ENCODE measurements around the gene SLC25A21.
"Not testable (repeated sequence)": the region's sequence is repeated elsewhere in the genome, so short reads cannot be mapped to it uniquely, and the experiment has no call there.

Gene SLC25A21

DNA sequence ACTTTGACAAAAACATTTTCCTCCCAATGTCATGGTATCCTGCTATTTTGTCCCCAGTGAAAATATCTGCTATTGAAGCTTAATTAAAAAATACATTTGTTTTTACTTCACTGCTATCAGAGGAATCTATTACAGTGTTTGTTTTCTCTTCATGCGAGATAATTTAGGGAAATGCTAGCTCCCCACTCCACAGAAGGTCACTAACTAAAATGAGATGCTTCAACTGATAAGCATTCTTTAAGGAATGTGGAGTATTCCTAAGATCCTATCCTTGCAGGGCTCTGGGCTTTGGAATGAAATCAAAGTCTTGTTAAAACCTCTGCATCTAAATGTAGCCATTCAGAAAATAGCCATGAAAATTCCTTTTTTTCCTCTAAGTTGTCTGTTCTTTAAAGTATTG, 471.3 kb downstream of the SLC25A21 start:
- H3K4me3 ChIP-seq (ENCODE audit: low read length) = no peak overlapping the region
- TF ChIP-seq, protein P1, sequence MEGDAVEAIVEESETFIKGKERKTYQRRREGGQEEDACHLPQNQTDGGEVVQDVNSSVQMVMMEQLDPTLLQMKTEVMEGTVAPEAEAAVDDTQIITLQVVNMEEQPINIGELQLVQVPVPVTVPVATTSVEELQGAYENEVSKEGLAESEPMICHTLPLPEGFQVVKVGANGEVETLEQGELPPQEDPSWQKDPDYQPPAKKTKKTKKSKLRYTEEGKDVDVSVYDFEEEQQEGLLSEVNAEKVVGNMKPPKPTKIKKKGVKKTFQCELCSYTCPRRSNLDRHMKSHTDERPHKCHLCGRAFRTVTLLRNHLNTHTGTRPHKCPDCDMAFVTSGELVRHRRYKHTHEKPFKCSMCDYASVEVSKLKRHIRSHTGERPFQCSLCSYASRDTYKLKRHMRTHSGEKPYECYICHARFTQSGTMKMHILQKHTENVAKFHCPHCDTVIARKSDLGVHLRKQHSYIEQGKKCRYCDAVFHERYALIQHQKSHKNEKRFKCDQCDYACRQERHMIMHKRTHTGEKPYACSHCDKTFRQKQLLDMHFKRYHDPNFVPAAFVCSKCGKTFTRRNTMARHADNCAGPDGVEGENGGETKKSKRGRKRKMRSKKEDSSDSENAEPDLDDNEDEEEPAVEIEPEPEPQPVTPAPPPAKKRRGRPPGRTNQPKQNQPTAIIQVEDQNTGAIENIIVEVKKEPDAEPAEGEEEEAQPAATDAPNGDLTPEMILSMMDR (IDR thresholded peaks at IDR 0.05; ENCODE audit: insufficient read depth, low read depth, low read length, missing control alignments) = no peak
- no peak for DNase-seq (ENCODE audit: low read depth)

DNA sequence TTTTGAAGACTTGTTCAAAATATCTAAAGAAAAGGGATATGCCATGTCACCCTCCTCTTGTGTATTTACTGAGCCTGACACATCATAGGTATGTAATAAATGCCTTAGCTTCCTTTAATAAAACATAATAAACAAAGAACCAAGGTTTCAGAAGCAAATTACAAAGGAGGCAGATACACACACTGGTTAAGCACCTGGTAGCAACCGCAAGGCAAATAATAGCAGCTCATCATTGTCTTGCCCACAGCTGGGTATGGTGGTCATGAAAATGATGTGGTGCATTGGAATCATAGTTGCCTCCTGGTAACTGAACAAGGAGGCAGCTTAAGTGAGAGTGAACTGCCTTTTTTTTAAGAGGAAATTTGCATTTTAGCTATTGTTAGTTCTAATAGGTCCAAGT, 471.8 kb downstream of the SLC25A21 start:
- TF ChIP-seq, protein P1 (IDR thresholded peaks at IDR 0.05; ENCODE audit: insufficient read depth, low read depth, low read length, missing control alignments) = no peak
- DNase-seq (ENCODE audit: low read depth) = no peak
- no peak overlapping the region for H3K4me3 ChIP-seq (ENCODE audit: low read length)

DNA sequence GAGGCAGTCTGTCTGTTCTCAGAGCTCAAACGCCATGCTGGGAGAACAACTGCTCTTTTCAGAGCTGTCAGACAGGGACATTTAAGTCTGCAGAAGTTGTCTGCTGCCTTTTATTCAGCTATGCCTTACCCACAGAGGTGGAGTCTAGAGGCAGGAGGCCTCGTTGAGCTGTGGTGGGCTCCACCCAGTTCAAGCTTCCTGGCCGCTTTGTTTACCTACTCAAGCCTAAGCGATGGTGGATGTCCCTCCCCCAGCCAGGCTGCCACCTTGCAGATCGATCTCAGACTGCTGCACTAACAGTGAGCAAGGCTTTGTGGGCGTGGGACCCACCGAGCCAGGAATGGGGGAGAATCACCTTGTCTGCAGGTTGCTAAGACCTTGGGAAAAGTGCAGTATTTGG, 473.0 kb downstream of the SLC25A21 start:
- not testable (repeated sequence) for DNase-seq (ENCODE audit: low read depth); H3K4me3 ChIP-seq (ENCODE audit: low read length)

DNA sequence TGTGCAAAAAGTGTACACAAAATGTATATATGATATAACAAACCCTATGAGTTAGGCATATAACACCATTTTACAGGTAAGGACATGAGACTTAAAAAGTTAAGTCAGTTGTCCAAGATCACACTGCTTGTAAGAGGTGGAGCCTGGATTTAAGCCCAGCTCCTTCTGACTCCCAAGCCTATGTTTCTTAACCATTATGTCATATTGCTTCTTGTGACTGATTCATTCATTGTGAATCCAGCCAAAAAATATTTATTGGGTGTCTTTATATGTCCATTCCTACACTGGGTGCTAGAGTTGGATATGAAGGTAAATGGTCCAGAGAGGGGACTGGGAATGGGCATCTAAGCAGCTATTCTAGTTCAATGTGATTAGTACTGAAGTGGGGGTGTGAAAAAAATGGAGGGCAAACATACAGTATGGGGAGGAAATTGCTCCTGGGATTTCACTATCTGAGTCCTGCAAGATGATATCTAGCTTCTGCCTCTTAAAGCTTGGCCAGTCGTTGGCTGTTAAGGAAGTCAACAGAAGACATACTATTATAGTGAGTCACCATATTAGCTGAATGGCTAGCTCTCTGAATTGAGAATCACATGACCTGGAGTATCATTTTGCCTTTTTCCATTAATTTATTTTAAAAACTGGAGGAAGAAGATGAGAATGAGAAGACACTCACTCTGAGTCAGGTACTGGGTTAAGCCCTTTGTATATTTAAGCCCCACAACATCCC, 481.9 kb downstream of the SLC25A21 start:
- TF ChIP-seq, protein P1 (IDR thresholded peaks at IDR 0.05; ENCODE audit: insufficient read depth, low read depth, low read length, missing control alignments) = no peak
- peak; percentile 80 for DNase-seq (ENCODE audit: low read depth)
- H3K4me3 ChIP-seq (ENCODE audit: low read length) = no peak overlapping the region

DNA sequence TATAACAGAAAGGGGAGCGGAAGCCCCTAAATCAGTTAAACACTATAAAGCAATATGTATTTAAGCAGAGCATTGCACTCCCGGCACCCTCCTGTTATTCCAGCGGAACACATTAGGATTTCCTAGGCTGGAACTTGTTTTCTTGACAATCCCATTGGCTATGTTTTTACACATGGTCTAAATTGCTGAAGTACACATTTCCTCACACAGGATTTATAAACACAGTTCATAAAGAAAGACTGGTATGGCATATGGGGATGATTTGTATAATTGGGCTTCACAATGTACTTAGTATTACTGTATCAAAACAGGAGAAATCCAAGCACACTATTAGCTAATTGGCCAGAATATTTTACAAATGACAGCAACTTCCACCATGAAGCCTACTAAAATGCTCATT, 487.5 kb downstream of the SLC25A21 start:
- TF ChIP-seq, protein P1 (IDR thresholded peaks at IDR 0.05; ENCODE audit: insufficient read depth, low read depth, low read length, missing control alignments) = no peak
- DNase-seq (ENCODE audit: low read depth) = no peak
- no peak overlapping the region for H3K4me3 ChIP-seq (ENCODE audit: low read length)

DNA sequence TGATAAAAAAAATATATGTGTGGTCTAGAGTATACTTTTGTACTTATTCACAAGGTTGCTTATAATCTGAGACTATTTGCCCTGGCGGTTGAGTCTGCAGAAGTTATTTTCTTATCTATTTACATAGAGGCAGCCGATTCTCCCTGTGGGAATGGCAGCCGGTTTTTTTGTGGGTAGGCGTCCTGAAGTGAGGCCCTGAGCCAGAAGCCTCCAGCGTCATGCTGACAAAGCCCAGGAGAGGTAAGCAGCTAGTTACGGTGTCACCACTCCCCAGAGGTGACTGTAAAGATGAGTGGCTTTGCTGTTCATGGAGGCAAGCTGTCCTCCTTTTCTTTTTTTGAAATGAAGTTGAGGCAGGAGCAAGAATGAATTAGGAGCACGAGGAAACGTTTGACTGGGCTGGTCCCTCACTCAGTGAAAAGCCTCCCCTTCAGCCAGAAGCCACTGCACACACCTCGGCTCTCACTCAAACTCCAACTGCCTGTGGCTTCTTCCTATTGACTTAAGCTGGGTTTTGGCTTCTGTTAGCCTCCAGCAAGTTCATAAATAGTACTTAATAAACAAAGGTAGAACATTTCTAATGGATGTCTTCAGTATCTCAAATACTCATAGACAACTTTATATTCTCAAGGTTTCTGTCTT, 489.2 kb downstream of the SLC25A21 start:
- DNase-seq (ENCODE audit: low read depth) = peak; percentile 57
- H3K4me3 ChIP-seq (ENCODE audit: low read length) = no peak overlapping the region
- TF ChIP-seq, protein P1 (IDR thresholded peaks at IDR 0.05; ENCODE audit: insufficient read depth, low read depth, low read length, missing control alignments) = no peak

DNA sequence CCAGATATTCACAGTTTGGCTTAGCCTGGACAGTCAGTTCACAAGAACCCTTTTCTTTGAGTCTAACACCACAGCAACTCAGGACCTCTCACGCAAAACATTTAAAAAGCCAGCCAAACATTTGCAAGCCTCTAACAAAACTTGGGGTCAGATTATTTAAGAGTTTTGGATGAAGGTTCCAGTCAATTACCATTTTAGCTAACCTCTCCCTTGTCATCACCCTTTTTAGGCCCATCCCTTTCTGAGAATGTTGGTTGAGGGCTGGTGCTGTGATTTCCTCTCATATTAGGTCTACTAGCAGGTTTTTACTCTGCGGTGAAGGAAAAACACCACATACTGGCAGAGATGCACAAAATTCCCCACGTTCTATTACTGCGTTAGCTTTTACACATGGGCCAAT, 490.1 kb downstream of the SLC25A21 start:
- DNase-seq (ENCODE audit: low read depth) = no peak
- no peak overlapping the region for H3K4me3 ChIP-seq (ENCODE audit: low read length)
- TF ChIP-seq, protein P1 (IDR thresholded peaks at IDR 0.05; ENCODE audit: insufficient read depth, low read depth, low read length, missing control alignments) = no peak

Data from epithelial cell of esophagus (primary cell).